ENCODE measurements around the gene ZSCAN5A.
"Not testable (repeated sequence)": the region's sequence is repeated elsewhere in the genome, so short reads cannot be mapped to it uniquely, and the experiment has no call there.

Gene ZSCAN5A

DNA sequence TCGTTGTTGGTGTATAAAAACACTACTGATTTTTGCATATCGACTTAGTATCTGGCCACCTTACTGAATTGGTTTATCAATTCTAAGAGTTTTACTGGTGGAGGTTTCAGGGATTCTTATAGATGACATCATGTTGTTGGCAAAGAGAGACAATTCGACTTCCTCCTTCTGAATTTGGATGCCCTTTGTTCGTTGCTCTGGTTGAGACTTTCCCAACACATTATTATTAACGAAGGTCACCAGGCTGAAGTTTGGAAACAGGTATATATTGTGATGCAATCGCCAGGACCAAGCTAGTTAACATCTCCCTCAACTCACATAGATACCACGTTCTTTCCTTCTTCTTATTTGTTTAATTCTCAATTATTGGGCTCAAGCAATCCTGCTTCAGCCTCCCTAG is 115.0 kb downstream of the ZSCAN5A start:
- no peak for TF ChIP-seq EZH2phosphoT487 (conservative IDR thresholded peaks at IDR 0.05; ENCODE audit: low read length)
- TF ChIP-seq, protein P1, sequence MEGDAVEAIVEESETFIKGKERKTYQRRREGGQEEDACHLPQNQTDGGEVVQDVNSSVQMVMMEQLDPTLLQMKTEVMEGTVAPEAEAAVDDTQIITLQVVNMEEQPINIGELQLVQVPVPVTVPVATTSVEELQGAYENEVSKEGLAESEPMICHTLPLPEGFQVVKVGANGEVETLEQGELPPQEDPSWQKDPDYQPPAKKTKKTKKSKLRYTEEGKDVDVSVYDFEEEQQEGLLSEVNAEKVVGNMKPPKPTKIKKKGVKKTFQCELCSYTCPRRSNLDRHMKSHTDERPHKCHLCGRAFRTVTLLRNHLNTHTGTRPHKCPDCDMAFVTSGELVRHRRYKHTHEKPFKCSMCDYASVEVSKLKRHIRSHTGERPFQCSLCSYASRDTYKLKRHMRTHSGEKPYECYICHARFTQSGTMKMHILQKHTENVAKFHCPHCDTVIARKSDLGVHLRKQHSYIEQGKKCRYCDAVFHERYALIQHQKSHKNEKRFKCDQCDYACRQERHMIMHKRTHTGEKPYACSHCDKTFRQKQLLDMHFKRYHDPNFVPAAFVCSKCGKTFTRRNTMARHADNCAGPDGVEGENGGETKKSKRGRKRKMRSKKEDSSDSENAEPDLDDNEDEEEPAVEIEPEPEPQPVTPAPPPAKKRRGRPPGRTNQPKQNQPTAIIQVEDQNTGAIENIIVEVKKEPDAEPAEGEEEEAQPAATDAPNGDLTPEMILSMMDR (IDR thresholded peaks at IDR 0.05; ENCODE audit: insufficient read depth, low read length, poor library complexity, severe bottlenecking): no peak
- H3K9ac ChIP-seq (ENCODE audit: low read length): no peak overlapping the region
- no peaks in the 10 kb centered on the region for H3K9me3 ChIP-seq (ENCODE audit: insufficient read depth, low read length)
- H2AFZ ChIP-seq (ENCODE audit: low read depth, low read length, severe bottlenecking): no peak overlapping the region
- H3K27ac ChIP-seq (ENCODE audit: low read depth, low read length): no peak overlapping the region
- no peak overlapping the region for H3K4me3 ChIP-seq (ENCODE audit: insufficient read depth, low read length, poor library complexity, severe bottlenecking)
- H3K36me3 ChIP-seq (ENCODE audit: low read length): no peaks in the 10 kb centered on the region
- H3K9me2 ChIP-seq (replicated peaks; ENCODE audit: insufficient read depth, low read length): no peaks in the 10 kb centered on the region
- no peaks in the 10 kb centered on the region for H3F3A ChIP-seq (ENCODE audit: insufficient read depth)
- no peaks in the 10 kb centered on the region for H4K20me1 ChIP-seq (ENCODE audit: low read depth, low read length)
- H3K4me2 ChIP-seq (ENCODE audit: low read depth, low read length, poor library complexity, severe bottlenecking): no peak overlapping the region
- H3K79me2 ChIP-seq (ENCODE audit: insufficient read depth, low read length): no peaks in the 10 kb centered on the region
- no peaks in the 10 kb centered on the region for H3K27me3 ChIP-seq (ENCODE audit: low read length)

DNA sequence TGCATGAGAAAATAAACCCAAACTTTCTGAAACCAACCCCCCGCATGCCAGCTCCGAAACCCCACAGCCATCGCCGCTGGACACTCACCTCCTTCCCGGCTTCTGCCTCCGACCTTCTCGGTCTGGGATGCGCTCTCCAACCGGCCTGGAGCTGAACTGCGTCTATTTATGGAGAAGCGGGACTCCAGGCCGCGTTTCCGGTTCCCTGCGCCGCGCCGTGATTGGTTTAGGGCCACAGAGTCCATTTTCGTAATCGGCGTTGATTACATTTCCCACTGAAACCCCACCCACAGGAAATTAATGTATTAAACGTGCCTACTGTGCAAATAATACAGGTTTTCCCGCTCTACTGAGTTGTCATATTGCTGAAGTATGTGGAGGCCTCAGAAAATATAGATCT is 117.0 kb downstream of the ZSCAN5A start, which contains the start of gene ZSCAN5B:
Gene ZSCAN5B, minus strand, starts transcription at position 138 of the 400 bp plus-strand sequence. CDS start 4,731 bp downstream, outside the sequence.
- H3K9me2 ChIP-seq (replicated peaks; ENCODE audit: insufficient read depth, low read length): not testable (repeated sequence)

DNA sequence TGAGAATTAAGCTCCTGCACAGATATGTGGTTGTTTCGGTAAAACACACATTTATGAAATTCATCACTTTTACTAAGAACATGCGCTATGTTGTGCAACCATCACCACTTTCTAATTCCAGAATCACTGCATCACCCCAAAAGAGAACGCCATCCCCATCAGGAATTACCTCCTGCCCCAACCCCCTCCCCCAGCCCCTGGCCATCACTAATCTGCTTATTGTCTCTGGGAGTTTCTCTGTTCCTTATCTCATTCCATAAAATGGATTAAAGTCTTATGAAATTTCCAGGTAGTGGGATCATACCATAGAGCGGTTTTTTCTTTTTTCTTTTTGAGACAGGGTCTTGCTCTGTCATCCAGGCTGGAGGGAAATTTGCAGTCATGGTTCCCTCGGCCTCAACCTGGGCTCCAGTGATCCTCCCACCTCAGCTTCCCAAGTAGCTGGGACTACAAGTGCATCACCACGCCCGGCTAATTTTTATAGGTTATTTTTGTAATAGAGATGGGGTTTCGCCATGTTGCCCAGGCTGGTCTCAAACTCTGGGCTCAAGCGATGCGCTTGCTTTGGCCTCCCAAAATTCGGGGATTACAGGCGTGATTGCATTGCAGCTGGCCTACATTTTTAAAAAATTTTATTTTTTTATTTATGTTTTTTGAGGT is 120.5 kb downstream of the ZSCAN5A start:
- no peaks in the 10 kb centered on the region for H3F3A ChIP-seq (ENCODE audit: insufficient read depth)
- H3K4me2 ChIP-seq (ENCODE audit: low read depth, low read length, poor library complexity, severe bottlenecking): no peak overlapping the region
- H2AFZ ChIP-seq (ENCODE audit: low read depth, low read length, severe bottlenecking): no peak overlapping the region
- no peaks in the 10 kb centered on the region for H3K9me2 ChIP-seq (replicated peaks; ENCODE audit: insufficient read depth, low read length)
- H3K27ac ChIP-seq (ENCODE audit: low read depth, low read length): no peak overlapping the region
- no peaks in the 10 kb centered on the region for H4K20me1 ChIP-seq (ENCODE audit: low read depth, low read length)
- H3K27me3 ChIP-seq (ENCODE audit: low read length): no peaks in the 10 kb centered on the region
- TF ChIP-seq, protein P1 (IDR thresholded peaks at IDR 0.05; ENCODE audit: insufficient read depth, low read length, poor library complexity, severe bottlenecking): no peak
- no peak for TF ChIP-seq EZH2phosphoT487 (conservative IDR thresholded peaks at IDR 0.05; ENCODE audit: low read length)
- H3K9ac ChIP-seq (ENCODE audit: low read length): no peak overlapping the region
- no peak overlapping the region for H3K4me3 ChIP-seq (ENCODE audit: insufficient read depth, low read length, poor library complexity, severe bottlenecking)
- no peaks in the 10 kb centered on the region for H3K36me3 ChIP-seq (ENCODE audit: low read length)
- no peaks in the 10 kb centered on the region for H3K79me2 ChIP-seq (ENCODE audit: insufficient read depth, low read length)
- no peaks in the 10 kb centered on the region for H3K9me3 ChIP-seq (ENCODE audit: insufficient read depth, low read length)

More for the DNA sequence above, 117.0 kb downstream of the ZSCAN5A start, which contains the start of gene ZSCAN5B:
- not testable (repeated sequence) for H2AFZ ChIP-seq (ENCODE audit: low read depth, low read length, severe bottlenecking); H3K9ac ChIP-seq (ENCODE audit: low read length); H3F3A ChIP-seq (ENCODE audit: insufficient read depth); H3K27ac ChIP-seq (ENCODE audit: low read depth, low read length); H3K4me2 ChIP-seq (ENCODE audit: low read depth, low read length, poor library complexity, severe bottlenecking); H3K9me3 ChIP-seq (ENCODE audit: insufficient read depth, low read length); H3K4me3 ChIP-seq (ENCODE audit: insufficient read depth, low read length, poor library complexity, severe bottlenecking); H3K36me3 ChIP-seq (ENCODE audit: low read length); H3K27me3 ChIP-seq (ENCODE audit: low read length); H4K20me1 ChIP-seq (ENCODE audit: low read depth, low read length); H3K79me2 ChIP-seq (ENCODE audit: insufficient read depth, low read length)

DNA sequence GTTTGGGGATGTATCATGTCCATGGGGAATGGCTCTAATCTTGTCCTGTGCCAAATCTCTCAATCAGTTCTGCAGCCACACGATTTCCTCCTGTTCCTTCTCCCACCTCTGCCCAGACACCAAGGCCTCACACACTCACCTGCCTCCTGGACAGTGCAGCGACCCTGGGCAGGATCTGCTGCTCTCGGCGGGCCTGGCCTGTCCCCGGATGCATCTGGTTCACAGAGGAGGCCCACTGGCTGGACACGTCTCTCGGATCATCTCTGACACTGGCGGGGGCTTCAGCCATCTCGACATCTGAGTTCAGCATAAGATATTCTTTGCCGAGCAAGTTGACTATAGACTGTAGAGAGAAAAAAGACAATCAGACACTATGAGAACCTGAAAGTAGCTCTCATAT is 122.9 kb downstream of the ZSCAN5A start:
- no peaks in the 10 kb centered on the region for H4K20me1 ChIP-seq (ENCODE audit: low read depth, low read length)
- TF ChIP-seq, protein P1 (IDR thresholded peaks at IDR 0.05; ENCODE audit: insufficient read depth, low read length, poor library complexity, severe bottlenecking): no peak
- TF ChIP-seq EZH2phosphoT487 (conservative IDR thresholded peaks at IDR 0.05; ENCODE audit: low read length): no peak
- no peak overlapping the region for H3K4me2 ChIP-seq (ENCODE audit: low read depth, low read length, poor library complexity, severe bottlenecking)
- no peak overlapping the region for H3K4me3 ChIP-seq (ENCODE audit: insufficient read depth, low read length, poor library complexity, severe bottlenecking)
- no peak overlapping the region for H3K27ac ChIP-seq (ENCODE audit: low read depth, low read length)
- H3F3A ChIP-seq (ENCODE audit: insufficient read depth): no peaks in the 10 kb centered on the region
- H3K9ac ChIP-seq (ENCODE audit: low read length): no peak overlapping the region
- H3K36me3 ChIP-seq (ENCODE audit: low read length): no peaks in the 10 kb centered on the region
- no peaks in the 10 kb centered on the region for H3K27me3 ChIP-seq (ENCODE audit: low read length)
- no peaks in the 10 kb centered on the region for H3K9me3 ChIP-seq (ENCODE audit: insufficient read depth, low read length)
- no peaks in the 10 kb centered on the region for H3K9me2 ChIP-seq (replicated peaks; ENCODE audit: insufficient read depth, low read length)
- no peaks in the 10 kb centered on the region for H3K79me2 ChIP-seq (ENCODE audit: insufficient read depth, low read length)
- H2AFZ ChIP-seq (ENCODE audit: low read depth, low read length, severe bottlenecking): no peak overlapping the region

Data from SU-DHL-6 (cell line).